Mesothelial cell of epicardium (in vitro differentiated cells): Measurements from ENCODE around the gene IL1RAPL1. TPM values are rescaled to one million over a fixed set of nuclear protein-coding genes. Genes with fewer than 3 reads are reported as not detected.
A peak's percentile ranks its signal among the peaks of the same experiment; 100 is the strongest.

Source experiments
- DNase-seq, 2 experiments: peaks; one replicate each; pipeline ENCODE4 v3.0.0; 2021; ENCODE audit warnings: low spot score in 2 of 2; ENCODE audit not compliant: unreplicated experiment in 2 of 2
- H3K27ac Mint-ChIP-seq: 2 replicates; pipeline ENCODE4 v1.8.0; 2021; ENCODE audit warnings: mixed read lengths
- H3K27me3 Mint-ChIP-seq: 2 replicates; pipeline ENCODE4 v1.8.0; 2021; ENCODE audit warnings: low read depth, mixed read lengths
- H3K36me3 Mint-ChIP-seq: 2 replicates; pipeline ENCODE4 v1.8.0; 2021; ENCODE audit warnings: mixed read lengths
- H3K4me1 Mint-ChIP-seq: 2 replicates; pipeline ENCODE4 v1.8.0; 2021; ENCODE audit warnings: mixed read lengths
- H3K4me3 Mint-ChIP-seq: 2 replicates; pipeline ENCODE4 v1.8.0; 2021; ENCODE audit warnings: mild to moderate bottlenecking, moderate library complexity, mixed read lengths
- H3K9me3 Mint-ChIP-seq: 2 replicates; pipeline ENCODE4 v1.8.0; 2021; ENCODE audit warnings: mixed read lengths
- CTCF ChIP-seq: fragments of 200-600 bp; sonication (generic); IDR thresholded peaks from one replicate; pipeline ENCODE4 v1.5.0; 2021; ENCODE audit warnings: antibody characterized with exemption; ENCODE audit not compliant: unreplicated experiment
- total RNA-seq: library from RNA; stranded (reverse); gene quantifications from 3 replicates; pipeline ENCODE4 v1.2.1, GENCODE V29; 2021

IL1RAPL1 gene
- total RNA-seq, 1 donor from 2014 or later = 17.0 TPM

GRCh38 chrX:29662759-29663503 is 1075.7 kb downstream of the IL1RAPL1 start:
- H3K36me3 Mint-ChIP-seq = no peaks in the 10 kb centered on the region
- H3K4me1 Mint-ChIP-seq = peaks cover 14% of the 10 kb centered on the region
- TF ChIP-seq CTCF = no peak
- H3K27me3 Mint-ChIP-seq = no peaks in the 10 kb centered on the region
- H3K9me3 Mint-ChIP-seq = peaks cover 3% of the 10 kb centered on the region
- no peak for DNase-seq
- no peak overlapping the region for H3K4me3 Mint-ChIP-seq
- H3K27ac Mint-ChIP-seq = peak overlapping the region; percentile 44

GRCh38 chrX:29665532-29665931 is 1078.3 kb downstream of the IL1RAPL1 start:
- H3K4me1 Mint-ChIP-seq = peaks cover 14% of the 10 kb centered on the region
- no peaks in the 10 kb centered on the region for H3K9me3 Mint-ChIP-seq
- no peak for TF ChIP-seq CTCF
- H3K4me3 Mint-ChIP-seq = no peak overlapping the region
- DNase-seq = no peak
- no peaks in the 10 kb centered on the region for H3K36me3 Mint-ChIP-seq
- H3K27me3 Mint-ChIP-seq = no peaks in the 10 kb centered on the region
- H3K27ac Mint-ChIP-seq = no peak overlapping the region

DNA sequence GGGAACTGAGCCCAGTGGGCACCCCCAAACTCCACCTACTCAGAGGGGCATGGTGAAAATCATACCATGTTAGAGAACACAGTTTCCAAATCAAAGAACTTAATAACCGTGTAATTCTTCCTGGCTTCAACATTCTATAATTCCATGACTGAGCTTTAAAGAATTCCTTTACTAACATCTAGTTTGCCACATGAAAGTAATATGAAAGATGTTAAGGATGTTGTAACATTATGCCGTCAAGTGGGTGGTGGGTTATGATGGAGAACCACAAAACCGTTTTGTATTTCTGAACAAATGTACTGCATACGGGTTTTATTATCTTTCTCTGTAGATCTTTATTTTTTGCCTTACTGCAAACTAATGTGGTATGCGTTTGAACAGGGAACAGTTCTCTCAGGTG is 1079.1 kb downstream of the IL1RAPL1 start:
- no peaks in the 10 kb centered on the region for H3K9me3 Mint-ChIP-seq
- no peaks in the 10 kb centered on the region for H3K36me3 Mint-ChIP-seq
- no peak overlapping the region for H3K4me3 Mint-ChIP-seq
- no peak for TF ChIP-seq CTCF
- DNase-seq = no peak
- no peaks in the 10 kb centered on the region for H3K27me3 Mint-ChIP-seq
- no peak overlapping the region for H3K27ac Mint-ChIP-seq
- H3K4me1 Mint-ChIP-seq = peaks cover 12% of the 10 kb centered on the region

GRCh38 chrX:29671421-29671820 is 1084.2 kb downstream of the IL1RAPL1 start:
- Mint-ChIP-seq H3K27ac (no peak overlapping the region), H3K27me3 (no peaks in the 10 kb centered on the region), H3K4me1 (no peaks in the 10 kb centered on the region), H3K4me3 (no peak overlapping the region), H3K36me3 (no peaks in the 10 kb centered on the region), H3K9me3 (no peaks in the 10 kb centered on the region)
- no peak for TF ChIP-seq CTCF
- DNase-seq = no peak

- Mint-ChIP-seq H3K27me3 (no peaks in the 10 kb centered on the region), H3K9me3 (peaks cover 16% of the 10 kb centered on the region), H3K36me3 (no peaks in the 10 kb centered on the region), H3K4me3 (no peak overlapping the region), H3K27ac (no peak overlapping the region), H3K4me1 (peaks cover 3% of the 10 kb centered on the region)
- TF ChIP-seq CTCF = no peak
- no peak for DNase-seq
These were observed 1100.4 kb downstream of the IL1RAPL1 start for GRCh38 chrX:29687687-29688086.
